ENCODE data around the gene SCT. TPM values are rescaled to one million over a fixed set of nuclear protein-coding genes. Genes with fewer than 3 reads are reported as not detected.

Gene SCT
- total RNA-seq, 1 experiment from 2014 or later = not detected

DNA sequence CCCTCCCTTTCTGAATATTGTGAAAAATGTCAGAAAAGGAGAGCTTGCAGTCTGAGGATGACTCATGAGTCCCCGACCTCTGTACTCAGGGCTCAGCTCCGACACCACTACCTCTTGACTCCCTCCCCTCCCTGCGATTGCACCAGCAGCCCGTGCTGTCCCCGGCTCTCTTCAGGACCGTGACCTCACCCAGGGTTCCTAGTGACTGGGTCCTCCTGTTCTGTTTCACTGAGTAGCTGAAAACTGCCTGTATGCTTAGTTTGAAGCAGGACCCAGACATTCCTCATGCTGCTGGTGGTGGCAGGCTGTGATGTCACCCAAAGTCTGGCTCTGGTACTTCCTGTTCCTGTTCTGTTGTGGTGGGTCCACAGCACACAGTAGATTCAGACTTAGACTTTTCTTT, 39.0 kb downstream of the SCT start:
- DNase-seq (ENCODE audit: low read depth) = peak; percentile 48

DNA sequence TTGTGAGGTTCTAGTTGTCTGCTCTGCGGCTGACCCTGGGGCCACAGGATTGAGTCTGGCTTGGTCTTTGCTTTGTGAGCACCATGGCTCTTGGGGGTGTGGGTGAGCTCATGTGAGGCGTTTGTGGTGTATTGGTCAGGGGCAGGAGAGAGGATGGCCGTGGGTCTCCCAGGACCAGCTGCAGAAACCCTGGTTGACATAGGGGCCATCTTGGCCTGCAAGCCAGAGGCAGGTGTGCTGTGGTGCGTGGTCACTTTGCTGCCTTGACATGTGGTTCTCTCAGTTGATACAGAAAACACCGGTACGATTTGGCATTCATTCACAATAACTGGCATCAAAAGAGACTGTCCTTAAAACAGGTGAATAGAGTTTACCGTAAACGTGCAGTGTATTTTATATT, 39.4 kb downstream of the SCT start:
- no peak for DNase-seq (ENCODE audit: low read depth)

DNA sequence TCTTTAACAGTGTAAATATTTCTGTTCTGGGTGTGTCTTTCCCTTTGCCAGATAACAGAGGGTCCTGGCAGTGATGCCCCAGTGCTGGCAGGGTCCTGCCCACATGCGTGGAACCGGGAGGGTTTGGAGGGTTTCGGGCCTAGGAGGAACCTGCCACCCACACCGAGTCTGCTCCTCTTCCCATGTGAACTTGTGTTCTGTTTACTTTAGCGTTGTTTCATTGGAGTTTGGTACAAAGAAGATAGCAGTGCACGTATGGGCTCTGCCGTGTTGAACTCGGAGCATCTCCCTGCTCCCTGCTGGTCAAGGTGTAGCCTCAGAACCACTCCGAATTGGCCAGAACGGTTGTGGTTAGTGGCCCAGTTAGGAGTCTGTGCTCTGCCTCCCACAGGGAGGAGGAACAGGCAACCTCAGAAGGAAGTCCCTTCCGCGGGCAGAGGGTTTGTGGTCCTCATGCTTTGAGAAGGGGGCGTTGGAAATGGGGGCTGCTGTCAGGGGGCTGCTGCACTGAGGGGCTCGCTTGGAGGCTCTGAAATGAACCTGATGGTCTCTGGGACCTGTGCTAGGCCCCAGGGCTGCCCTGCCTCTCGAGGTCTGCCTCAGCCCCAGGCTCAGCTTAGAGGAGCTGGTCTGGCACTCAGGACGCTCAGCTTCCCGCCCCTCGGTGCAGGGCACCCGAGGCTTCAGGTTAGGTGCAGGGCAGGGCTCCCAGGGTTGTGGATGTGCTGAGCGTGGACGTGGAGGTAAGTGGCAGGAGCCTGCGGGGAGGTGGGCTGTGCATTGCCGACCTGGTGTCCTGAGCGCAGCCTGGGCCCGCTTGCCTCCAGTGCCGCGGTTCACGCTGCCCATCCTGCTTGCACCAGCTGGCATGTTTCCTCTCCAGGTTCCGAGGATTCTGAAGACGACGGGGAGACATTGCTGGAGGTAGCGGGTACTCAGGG, 40.3 kb downstream of the SCT start:
- no peak for DNase-seq (ENCODE audit: low read depth)

DNA sequence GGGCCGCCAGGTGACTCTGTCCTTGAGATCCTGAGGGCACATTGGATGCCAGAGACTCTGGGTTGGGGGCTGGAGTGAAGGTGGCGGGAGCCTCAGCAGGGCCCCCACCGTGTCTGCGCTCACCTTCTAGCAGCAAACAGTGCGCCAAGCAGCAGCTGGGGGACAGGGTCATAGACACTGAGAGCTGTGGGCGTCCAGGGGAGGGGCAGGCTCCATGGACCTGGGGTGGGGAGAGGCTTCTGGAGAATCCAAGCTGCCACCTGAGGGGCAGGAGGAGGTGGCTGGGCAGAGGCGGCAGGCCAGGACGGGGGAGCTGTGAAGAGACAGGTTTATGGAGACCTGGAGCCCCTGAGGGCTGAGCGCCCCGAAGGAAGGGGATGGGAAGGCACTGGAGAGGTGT, 42.7 kb downstream of the SCT start:
- no peak for DNase-seq (ENCODE audit: low read depth)

DNA sequence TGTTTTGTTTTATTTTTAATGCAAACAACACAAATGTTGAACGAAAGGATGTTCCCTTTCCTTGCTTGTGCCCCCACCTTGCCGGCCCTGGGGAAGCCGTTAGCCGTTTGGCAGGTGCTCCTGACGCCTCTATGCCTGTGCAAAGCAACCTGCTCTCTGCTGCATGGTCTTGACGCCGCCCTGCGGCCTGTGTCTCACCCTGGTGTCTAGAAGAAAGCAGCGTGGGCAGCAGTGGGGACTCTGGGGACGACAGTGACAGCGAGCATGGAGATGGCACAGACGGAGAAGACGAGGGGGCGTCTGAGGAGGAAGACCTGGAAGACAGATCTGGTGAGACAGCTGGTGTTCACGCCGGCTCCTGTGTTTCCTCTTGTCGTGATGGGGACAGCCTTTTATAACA, 45.2 kb downstream of the SCT start:
- no peak for DNase-seq (ENCODE audit: low read depth)

DNA sequence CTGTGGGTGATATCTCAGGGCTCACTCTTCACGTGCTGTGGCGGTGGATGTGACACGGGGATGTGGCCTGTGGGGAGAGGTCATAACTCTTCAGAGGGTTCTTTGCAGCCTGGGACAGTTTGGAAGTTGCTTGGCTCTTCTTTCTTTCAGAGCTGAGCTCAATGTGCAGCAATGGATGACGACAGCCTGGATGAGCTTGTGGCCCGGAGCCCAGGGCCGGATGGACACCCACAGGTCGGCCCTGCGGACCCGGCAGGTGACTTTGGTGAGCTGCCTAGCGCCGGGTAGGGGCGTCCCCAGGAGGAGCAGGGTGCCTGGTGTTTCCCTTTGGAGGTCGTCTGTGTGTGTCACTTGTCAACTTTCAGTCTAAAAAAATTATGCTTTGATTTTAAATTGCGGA, 45.6 kb downstream of the SCT start:
- no peak for DNase-seq (ENCODE audit: low read depth)

DNA sequence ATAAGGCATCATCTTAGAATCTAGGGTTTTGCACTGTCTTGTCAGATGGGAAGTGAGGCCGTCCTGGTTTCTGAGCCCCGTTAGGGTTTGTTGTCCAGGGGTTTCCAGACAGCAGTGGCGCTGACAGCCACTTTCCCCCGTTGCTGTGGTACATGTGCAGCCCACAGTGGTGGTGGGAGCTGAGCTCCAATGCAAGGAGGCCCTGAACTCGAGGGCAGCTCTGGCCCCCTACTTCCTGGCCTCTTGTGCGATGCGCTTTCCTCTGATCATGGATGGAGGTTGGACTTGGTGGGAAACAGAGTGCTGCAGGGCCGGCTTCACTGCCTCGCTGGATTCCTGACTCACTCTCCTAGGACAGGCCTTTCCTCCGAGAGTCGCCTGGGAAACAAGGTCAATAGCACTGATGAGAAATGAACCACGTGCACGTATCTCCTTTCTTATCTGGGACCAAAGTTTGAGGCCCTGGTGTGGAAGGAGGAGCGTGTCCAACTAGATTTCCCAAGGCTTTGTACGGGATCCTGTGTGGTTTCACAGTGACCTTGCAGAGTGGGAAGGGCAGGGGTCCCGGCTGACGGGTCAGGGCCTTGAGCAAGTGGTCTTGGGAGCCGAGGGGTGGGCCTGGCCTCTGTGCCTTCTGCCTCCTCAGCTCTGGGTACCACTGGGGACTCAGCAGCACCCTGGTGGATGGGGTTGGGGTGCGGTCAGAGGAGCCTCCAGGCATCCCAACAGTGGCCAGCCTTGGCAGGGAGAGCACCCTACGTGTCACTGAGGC, 47.0 kb downstream of the SCT start:
- DNase-seq (ENCODE audit: low read depth) = no peak

DNA sequence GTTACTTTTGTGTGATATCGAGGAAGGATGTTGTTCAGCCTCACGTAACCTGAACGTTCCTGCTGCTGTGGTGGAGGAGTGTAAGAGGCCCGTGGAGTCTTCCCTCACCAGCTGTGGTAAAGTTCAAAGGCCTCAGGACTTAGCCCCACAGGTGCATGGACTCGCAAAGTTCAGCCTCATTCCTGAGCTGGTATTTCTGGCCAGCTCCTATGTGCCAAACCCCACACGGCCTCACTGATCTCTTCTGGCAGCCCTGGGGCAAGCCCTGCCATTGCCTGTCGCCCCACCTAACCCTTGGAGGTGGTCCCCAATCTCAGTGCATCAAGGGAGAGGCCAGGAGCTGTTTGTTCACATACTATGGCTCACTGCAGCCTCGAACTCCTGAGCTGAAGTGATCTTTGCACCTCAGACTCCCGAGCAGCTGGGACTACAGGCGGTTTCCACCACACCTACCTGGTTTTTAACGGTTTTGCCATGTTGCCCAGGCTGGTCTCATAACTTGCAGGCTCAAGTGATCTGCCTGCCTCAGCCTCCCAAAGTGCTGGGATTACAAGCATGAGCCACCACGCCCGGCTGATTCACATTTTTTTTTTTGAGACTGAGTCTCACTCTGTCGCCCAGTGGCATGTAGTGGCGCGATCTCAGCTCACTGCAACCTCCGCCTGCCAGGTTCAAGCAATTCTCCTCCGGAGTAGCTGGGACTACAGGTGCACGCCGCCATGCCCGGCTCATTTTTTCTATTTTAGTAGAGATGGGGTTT, 48.5 kb downstream of the SCT start:
- DNase-seq (ENCODE audit: low read depth) = no peak

DNA sequence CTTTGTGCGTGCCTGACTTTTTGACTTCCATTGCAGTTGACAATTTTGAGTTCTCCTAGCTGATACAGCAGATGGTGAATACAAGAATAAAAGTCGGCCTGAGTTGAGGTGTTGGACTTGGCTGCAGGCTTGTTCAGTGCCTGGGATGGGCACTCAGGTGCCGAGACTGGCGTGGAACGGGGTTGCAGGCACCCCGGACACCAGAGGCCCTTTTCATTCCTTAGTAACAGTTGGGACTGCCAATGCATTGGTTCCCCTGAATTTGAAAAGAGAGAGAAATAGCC, 49.4 kb downstream of the SCT start:
- DNase-seq (ENCODE audit: low read depth) = no peak

DNA sequence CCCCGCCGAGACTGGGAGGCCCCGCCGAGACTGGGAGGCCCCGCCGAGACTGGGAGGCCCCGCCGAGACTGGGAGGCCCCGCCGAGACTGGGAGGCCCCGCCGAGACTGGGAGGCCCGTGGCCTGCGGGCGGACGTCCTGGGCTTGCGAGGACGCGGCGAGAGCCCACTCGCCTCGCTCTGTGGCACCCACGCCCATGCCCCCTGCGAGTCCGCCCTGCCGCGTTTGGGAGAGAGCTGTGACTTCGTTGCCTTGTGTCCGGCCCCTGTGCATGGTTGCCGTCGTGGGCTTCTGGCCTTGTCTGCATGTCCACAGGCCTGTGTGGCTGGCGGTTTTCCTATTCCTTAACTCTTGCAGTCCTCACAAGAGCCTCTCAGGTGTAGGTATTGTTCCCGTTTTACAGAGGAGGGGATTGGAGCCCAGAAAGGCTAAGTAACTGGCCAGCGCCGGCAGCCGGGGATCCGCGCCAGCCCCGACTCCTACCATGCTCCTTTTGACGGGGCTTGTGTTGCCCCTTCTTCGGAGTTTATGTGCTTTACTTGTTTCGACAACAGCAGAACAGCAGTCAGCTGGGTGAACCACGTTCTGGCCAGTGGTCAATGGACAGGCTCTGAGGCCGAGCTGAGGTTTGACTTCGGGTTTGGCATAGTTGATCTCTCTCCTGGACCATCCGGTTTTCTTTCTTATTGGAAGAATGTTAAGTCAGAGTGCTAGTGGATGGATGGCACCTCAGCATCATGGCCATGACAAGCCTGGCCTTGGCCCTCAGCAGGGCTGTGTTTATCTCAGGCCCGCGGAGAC, 50.0 kb downstream of the SCT start:
- no peak for DNase-seq (ENCODE audit: low read depth)

Other genes with a start within 250 kb of the SCT start
- gene PKP3, start 233.0 kb downstream of the SCT start, total RNA-seq (2014; rRNA removed; shearing (Covaris generic)) = 0.84 and 2.9 TPM in 2 replicates
- 14.3 and 19.2 TPM in 2 replicates for gene SIGIRR, start 212.2 kb downstream of the SCT start, total RNA-seq (2014; rRNA removed; shearing (Covaris generic))
- gene ANO9, start 185.2 kb downstream of the SCT start, total RNA-seq (2014; rRNA removed; shearing (Covaris generic)) = not detected in 2 replicates
- 13.2 and 16.8 TPM in 2 replicates for gene PTDSS2, start 176.9 kb downstream of the SCT start, total RNA-seq (2014; rRNA removed; shearing (Covaris generic))
- 147 and 167 TPM in 2 replicates for gene RNH1, start 119.9 kb downstream of the SCT start, total RNA-seq (2014; rRNA removed; shearing (Covaris generic))
- gene HRAS, start 91.6 kb downstream of the SCT start, total RNA-seq (2014; rRNA removed; shearing (Covaris generic)) = 65.8 and 81.1 TPM in 2 replicates
- 0.29 TPM in 1 of 2 replicates, not detected in the other for gene LRRC56, start 89.7 kb downstream of the SCT start, total RNA-seq (2014; rRNA removed; shearing (Covaris generic))
- 0.24 and 0.29 TPM in 2 replicates for gene LMNTD2, start 66.4 kb downstream of the SCT start, total RNA-seq (2014; rRNA removed; shearing (Covaris generic))
- gene RASSF7, start 66.2 kb downstream of the SCT start, total RNA-seq (2014; rRNA removed; shearing (Covaris generic)) = 7.4 and 16.4 TPM in 2 replicates
- gene PHRF1, start 50.7 kb downstream of the SCT start, total RNA-seq (2014; rRNA removed; shearing (Covaris generic)) = 12.5 and 14.8 TPM in 2 replicates
- gene IRF7, start 11.2 kb downstream of the SCT start, total RNA-seq (2014; rRNA removed; shearing (Covaris generic)) = 4.7 and 5.1 TPM in 2 replicates
- not detected in 2 replicates for gene CDHR5, start 2.2 kb downstream of the SCT start, total RNA-seq (2014; rRNA removed; shearing (Covaris generic))
- not detected in 2 replicates for gene DRD4, start 10.1 kb upstream of the SCT start, total RNA-seq (2014; rRNA removed; shearing (Covaris generic))
- 15.4 and 23.8 TPM in 2 replicates for gene DEAF1, start 68.0 kb upstream of the SCT start, total RNA-seq (2014; rRNA removed; shearing (Covaris generic))
- gene TMEM80, start 68.6 kb upstream of the SCT start, total RNA-seq (2014; rRNA removed; shearing (Covaris generic)) = 15.6 and 18.6 TPM in 2 replicates
- 3.4 and 5.7 TPM in 2 replicates for gene EPS8L2, start 79.0 kb upstream of the SCT start, total RNA-seq (2014; rRNA removed; shearing (Covaris generic))
- 166 and 168 TPM in 2 replicates for gene TALDO1, start 120.3 kb upstream of the SCT start, total RNA-seq (2014; rRNA removed; shearing (Covaris generic))
- gene GATD1, start 150.3 kb upstream of the SCT start, total RNA-seq (2014; rRNA removed; shearing (Covaris generic)) = 19.8 and 23.5 TPM in 2 replicates
- gene CEND1, start 162.9 kb upstream of the SCT start, total RNA-seq (2014; rRNA removed; shearing (Covaris generic)) = 0.12 TPM in 1 of 2 replicates, not detected in the other
- 9.5 and 12.7 TPM in 2 replicates for gene SLC25A22, start 171.1 kb upstream of the SCT start, total RNA-seq (2014; rRNA removed; shearing (Covaris generic))
- gene PIDD1, start 178.1 kb upstream of the SCT start, total RNA-seq (2014; rRNA removed; shearing (Covaris generic)) = 4.9 and 5.4 TPM in 2 replicates
- gene RPLP2, start 182.8 kb upstream of the SCT start, total RNA-seq (2014; rRNA removed; shearing (Covaris generic)) = 886 and 920 TPM in 2 replicates
- 9.4 and 10.5 TPM in 2 replicates for gene PNPLA2, start 191.7 kb upstream of the SCT start, total RNA-seq (2014; rRNA removed; shearing (Covaris generic))
- 1.8 and 2.5 TPM in 2 replicates for gene CRACR2B, start 200.7 kb upstream of the SCT start, total RNA-seq (2014; rRNA removed; shearing (Covaris generic))
- 302 and 421 TPM in 2 replicates for gene CD151, start 205.8 kb upstream of the SCT start, total RNA-seq (2014; rRNA removed; shearing (Covaris generic))
- 167 and 183 TPM in 2 replicates for gene POLR2L, start 215.3 kb upstream of the SCT start, total RNA-seq (2014; rRNA removed; shearing (Covaris generic))
- gene TSPAN4, start 215.7 kb upstream of the SCT start, total RNA-seq (2014; rRNA removed; shearing (Covaris generic)) = 95.2 and 137 TPM in 2 replicates